ENCODE data around the gene FRMD1.

FRMD1 gene

GRCh38 chr6:168071620-168072019 lies 7.4 kb downstream of the FRMD1 start:
- no peak overlapping the region for H3K4me3 ChIP-seq (ENCODE audit: low read depth in 1 of 5, low read length in 5 of 5)
- no peaks in the 10 kb centered on the region for H3K27me3 ChIP-seq (ENCODE audit: control insufficient read depth in 5 of 5, insufficient read depth in 4 of 5, low read length in 5 of 5)
- peaks cover 0 to 3% (median 0%) of the 10 kb centered on the region in 5 donors for H3K9me3 ChIP-seq (ENCODE audit: control insufficient read depth in 5 of 5, low read length in 5 of 5)
- peaks cover 0 to 33% (median 19%) of the 10 kb centered on the region in 5 donors for H3K36me3 ChIP-seq (ENCODE audit: control insufficient read depth in 5 of 5, insufficient read depth in 5 of 5, low read length in 5 of 5)
- H3K27ac ChIP-seq (ENCODE audit: low read depth, low read length): no peak overlapping the region
- H3K4me1 ChIP-seq (ENCODE audit: control insufficient read depth in 5 of 5, insufficient read depth in 5 of 5, low read length in 5 of 5): no peaks in the 10 kb centered on the region
- H3K9ac ChIP-seq (ENCODE audit: low read length in 5 of 5): no peak overlapping the region

- Histone ChIP-seq H3K27ac (ENCODE audit: low read depth, low read length) (no peak overlapping the region), H3K4me1 (ENCODE audit: control insufficient read depth in 5 of 5, insufficient read depth in 5 of 5, low read length in 5 of 5) (no peaks in the 10 kb centered on the region), H3K9ac (ENCODE audit: low read length in 5 of 5) (no peak overlapping the region), H3K36me3 (ENCODE audit: control insufficient read depth in 5 of 5, insufficient read depth in 5 of 5, low read length in 5 of 5) (peaks cover 0 to 38% (median 22%) of the 10 kb centered on the region in 5 donors), H3K9me3 (ENCODE audit: control insufficient read depth in 5 of 5, low read length in 5 of 5) (peaks cover 0 to 3% (median 0%) of the 10 kb centered on the region in 5 donors), H3K27me3 (ENCODE audit: control insufficient read depth in 5 of 5, insufficient read depth in 4 of 5, low read length in 5 of 5) (no peaks in the 10 kb centered on the region), H3K4me3 (ENCODE audit: low read depth in 1 of 5, low read length in 5 of 5) (no peak overlapping the region)
Observed at GRCh38 chr6:168070804-168071203, 8.2 kb downstream of the FRMD1 start.

- H3K9me3 ChIP-seq (ENCODE audit: control insufficient read depth in 5 of 5, low read length in 5 of 5): no peaks in the 10 kb centered on the region
- no peaks in the 10 kb centered on the region for H3K4me1 ChIP-seq (ENCODE audit: control insufficient read depth in 5 of 5, insufficient read depth in 5 of 5, low read length in 5 of 5)
- H3K9ac ChIP-seq (ENCODE audit: low read length in 5 of 5): no peak overlapping the region
- no peaks in the 10 kb centered on the region for H3K27me3 ChIP-seq (ENCODE audit: control insufficient read depth in 5 of 5, insufficient read depth in 4 of 5, low read length in 5 of 5)
- H3K27ac ChIP-seq (ENCODE audit: low read depth, low read length): no peak overlapping the region
- H3K4me3 ChIP-seq (ENCODE audit: low read depth in 1 of 5, low read length in 5 of 5): no peak overlapping the region
- H3K36me3 ChIP-seq (ENCODE audit: control insufficient read depth in 5 of 5, insufficient read depth in 5 of 5, low read length in 5 of 5): peaks cover 0 to 28% (median 16%) of the 10 kb centered on the region in 5 donors
Observed at GRCh38 chr6:168067081-168067759, 11.8 kb downstream of the FRMD1 start.

- H3K27me3 ChIP-seq (ENCODE audit: control insufficient read depth in 5 of 5, insufficient read depth in 4 of 5, low read length in 5 of 5): no peaks in the 10 kb centered on the region
- H3K36me3 ChIP-seq (ENCODE audit: control insufficient read depth in 5 of 5, insufficient read depth in 5 of 5, low read length in 5 of 5): peaks cover 0 to 28% (median 16%) of the 10 kb centered on the region in 5 donors
- H3K4me1 ChIP-seq (ENCODE audit: control insufficient read depth in 5 of 5, insufficient read depth in 5 of 5, low read length in 5 of 5): peaks cover 0 to 9% (median 6%) of the 10 kb centered on the region in 5 donors
- H3K4me3 ChIP-seq (ENCODE audit: low read depth in 1 of 5, low read length in 5 of 5): no peak overlapping the region
- H3K27ac ChIP-seq (ENCODE audit: low read depth, low read length): no peak overlapping the region
- no peaks in the 10 kb centered on the region for H3K9me3 ChIP-seq (ENCODE audit: control insufficient read depth in 5 of 5, low read length in 5 of 5)
- H3K9ac ChIP-seq (ENCODE audit: low read length in 5 of 5): no peak overlapping the region
Observed at GRCh38 chr6:168064226-168064807, 14.7 kb downstream of the FRMD1 start.

- H3K27ac ChIP-seq (ENCODE audit: low read depth, low read length): no peak overlapping the region
- H3K4me1 ChIP-seq (ENCODE audit: control insufficient read depth in 5 of 5, insufficient read depth in 5 of 5, low read length in 5 of 5): peaks cover 0 to 9% (median 6%) of the 10 kb centered on the region in 5 donors
- no peak overlapping the region for H3K9ac ChIP-seq (ENCODE audit: low read length in 5 of 5)
- peaks cover 0 to 28% (median 16%) of the 10 kb centered on the region in 5 donors for H3K36me3 ChIP-seq (ENCODE audit: control insufficient read depth in 5 of 5, insufficient read depth in 5 of 5, low read length in 5 of 5)
- no peak overlapping the region for H3K4me3 ChIP-seq (ENCODE audit: low read depth in 1 of 5, low read length in 5 of 5)
- H3K27me3 ChIP-seq (ENCODE audit: control insufficient read depth in 5 of 5, insufficient read depth in 4 of 5, low read length in 5 of 5): no peaks in the 10 kb centered on the region
- H3K9me3 ChIP-seq (ENCODE audit: control insufficient read depth in 5 of 5, low read length in 5 of 5): no peaks in the 10 kb centered on the region
Observed at GRCh38 chr6:168063431-168063830, 15.6 kb downstream of the FRMD1 start.

- no peak overlapping the region for H3K4me3 ChIP-seq (ENCODE audit: low read depth in 1 of 5, low read length in 5 of 5)
- peaks cover 0 to 28% (median 16%) of the 10 kb centered on the region in 5 donors for H3K36me3 ChIP-seq (ENCODE audit: control insufficient read depth in 5 of 5, insufficient read depth in 5 of 5, low read length in 5 of 5)
- no peaks in the 10 kb centered on the region for H3K27me3 ChIP-seq (ENCODE audit: control insufficient read depth in 5 of 5, insufficient read depth in 4 of 5, low read length in 5 of 5)
- H3K4me1 ChIP-seq (ENCODE audit: control insufficient read depth in 5 of 5, insufficient read depth in 5 of 5, low read length in 5 of 5): peaks cover 0 to 9% (median 6%) of the 10 kb centered on the region in 5 donors
- no peak overlapping the region for H3K27ac ChIP-seq (ENCODE audit: low read depth, low read length)
- no peaks in the 10 kb centered on the region for H3K9me3 ChIP-seq (ENCODE audit: control insufficient read depth in 5 of 5, low read length in 5 of 5)
- no peak overlapping the region for H3K9ac ChIP-seq (ENCODE audit: low read length in 5 of 5)
Observed at GRCh38 chr6:168062346-168063289, 16.4 kb downstream of the FRMD1 start.

- Histone ChIP-seq H3K4me3 (ENCODE audit: low read depth in 1 of 5, low read length in 5 of 5) (no peak overlapping the region), H3K4me1 (ENCODE audit: control insufficient read depth in 5 of 5, insufficient read depth in 5 of 5, low read length in 5 of 5) (peaks cover 0 to 9% (median 6%) of the 10 kb centered on the region in 5 donors), H3K9me3 (ENCODE audit: control insufficient read depth in 5 of 5, low read length in 5 of 5) (no peaks in the 10 kb centered on the region), H3K27me3 (ENCODE audit: control insufficient read depth in 5 of 5, insufficient read depth in 4 of 5, low read length in 5 of 5) (no peaks in the 10 kb centered on the region), H3K36me3 (ENCODE audit: control insufficient read depth in 5 of 5, insufficient read depth in 5 of 5, low read length in 5 of 5) (peaks cover 0 to 19% (median 11%) of the 10 kb centered on the region in 5 donors), H3K27ac (ENCODE audit: low read depth, low read length) (no peak overlapping the region), H3K9ac (ENCODE audit: low read length in 5 of 5) (no peak overlapping the region)
Observed at GRCh38 chr6:168061269-168062210, 17.5 kb downstream of the FRMD1 start.

- Histone ChIP-seq H3K9me3 (ENCODE audit: control insufficient read depth in 5 of 5, low read length in 5 of 5) (no peaks in the 10 kb centered on the region), H3K9ac (ENCODE audit: low read length in 5 of 5) (no peak overlapping the region), H3K4me1 (ENCODE audit: control insufficient read depth in 5 of 5, insufficient read depth in 5 of 5, low read length in 5 of 5) (peaks cover 0 to 16% (median 8%) of the 10 kb centered on the region in 5 donors), H3K4me3 (ENCODE audit: low read depth in 1 of 5, low read length in 5 of 5) (no peak overlapping the region), H3K27ac (ENCODE audit: low read depth, low read length) (no peak overlapping the region), H3K36me3 (ENCODE audit: control insufficient read depth in 5 of 5, insufficient read depth in 5 of 5, low read length in 5 of 5) (peaks cover 0 to 12% (median 11%) of the 10 kb centered on the region in 5 donors), H3K27me3 (ENCODE audit: control insufficient read depth in 5 of 5, insufficient read depth in 4 of 5, low read length in 5 of 5) (no peaks in the 10 kb centered on the region)
Observed at GRCh38 chr6:168060521-168060931, 18.5 kb downstream of the FRMD1 start.
